ENCODE data around the gene AIG1.
"Not testable (repeated sequence)": the region's sequence is repeated elsewhere in the genome, so short reads cannot be mapped to it uniquely, and the experiment has no call there.

AIG1 gene

DNA sequence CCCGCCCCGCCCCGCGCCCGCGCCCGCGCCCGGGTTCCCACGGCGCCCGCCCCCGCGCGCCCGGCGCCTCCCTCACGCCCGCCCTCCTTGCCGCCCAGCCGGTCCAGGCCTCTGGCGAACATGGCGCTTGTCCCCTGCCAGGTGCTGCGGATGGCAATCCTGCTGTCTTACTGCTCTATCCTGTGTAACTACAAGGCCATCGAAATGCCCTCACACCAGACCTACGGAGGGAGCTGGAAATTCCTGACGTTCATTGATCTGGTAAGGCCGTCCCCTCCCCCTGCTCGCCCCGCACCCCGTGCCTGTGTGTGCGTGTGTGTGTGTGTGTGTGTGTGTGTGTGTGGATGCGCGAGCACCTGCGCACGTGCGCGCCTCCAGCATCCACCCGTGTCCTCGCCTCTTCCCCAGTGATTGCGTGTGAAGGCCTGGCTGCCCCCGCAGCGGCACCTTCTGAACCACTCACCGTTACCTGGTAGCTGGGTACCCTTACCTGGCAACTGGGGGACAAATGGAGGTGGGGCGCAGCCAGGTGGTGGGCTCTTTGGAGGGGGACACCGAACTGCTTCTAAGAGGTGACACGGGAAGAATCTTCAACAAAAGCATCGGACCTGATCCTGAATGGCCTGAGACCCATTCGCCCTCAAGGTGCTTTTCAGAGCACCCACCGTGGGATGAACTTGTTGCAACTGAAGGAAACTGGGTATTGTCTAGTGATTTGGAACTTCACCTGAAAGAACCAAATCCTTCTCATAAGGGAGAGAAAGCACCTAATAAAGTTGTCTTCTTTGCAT, at the start of gene AIG1:
AIG1 (plus strand) TSS at position 84 of the 791 bp plus-strand sequence; CDS start at position 121, 37 bp downstream.
- no peak for DNase-seq

DNA sequence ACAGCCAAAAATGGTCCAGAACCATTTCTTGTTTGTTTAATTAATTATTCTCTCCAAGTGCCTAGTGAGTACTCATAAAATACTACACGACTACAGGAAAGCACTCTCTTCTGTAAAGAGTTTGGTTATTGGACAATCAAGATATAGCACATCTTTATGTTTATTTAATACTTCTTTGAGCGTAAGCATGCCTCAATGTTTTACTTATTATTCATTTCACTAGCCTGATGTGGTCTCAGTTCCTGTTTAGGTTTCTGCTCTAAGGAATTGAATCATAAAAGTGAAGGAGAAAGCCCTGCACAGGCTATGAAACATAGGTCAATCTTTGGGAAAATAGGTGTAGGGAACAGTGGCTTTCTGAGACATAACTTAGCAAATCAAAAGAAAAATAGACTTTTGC, 45.9 kb upstream of the AIG1 start:
- no peak for DNase-seq

GRCh38 chr6:143015300-143015706, 45.4 kb upstream of the AIG1 start:
- DNase-seq, result no peak

- DNase-seq, result no peak
These were observed 41.7 kb upstream of the AIG1 start for GRCh38 chr6:143018955-143019354.

DNA sequence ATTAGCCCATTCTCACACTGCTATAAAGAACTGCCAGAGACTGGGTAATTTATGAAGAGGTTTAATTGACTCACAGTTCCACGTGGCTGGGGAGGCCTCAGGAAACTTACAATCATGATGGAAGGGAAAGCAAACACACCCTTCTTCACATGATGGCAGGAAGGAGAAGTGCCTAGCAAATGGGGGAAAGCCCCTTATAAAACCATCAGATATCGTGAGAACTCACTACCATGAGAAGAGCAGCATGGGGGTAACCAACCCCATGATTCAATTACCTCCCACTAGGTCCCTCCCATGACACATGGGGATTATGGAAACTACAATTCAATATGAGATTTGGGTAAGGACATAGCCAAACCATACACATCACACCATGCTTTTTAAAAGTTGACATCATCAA, 39.8 kb upstream of the AIG1 start:
- not testable (repeated sequence) for DNase-seq

DNA sequence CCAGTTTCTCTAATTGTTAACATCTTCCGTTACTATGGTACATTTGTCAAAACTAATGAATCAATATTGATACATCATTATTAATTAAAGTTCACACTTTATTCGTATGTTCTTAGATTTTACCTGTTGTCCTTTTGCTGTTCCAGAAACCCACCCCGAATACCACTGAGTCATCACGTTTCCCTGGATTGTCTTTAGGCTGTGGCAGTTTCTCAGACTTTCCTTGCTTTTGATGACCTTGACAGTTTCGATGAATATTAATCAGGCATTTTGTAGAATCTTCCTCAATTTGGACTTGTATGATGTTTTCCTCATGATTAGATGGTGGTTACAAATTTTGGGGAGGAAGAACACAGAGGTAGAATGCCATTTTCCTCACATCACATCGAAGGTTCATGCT, 39.1 kb upstream of the AIG1 start:
- DNase-seq, result no peak

DNA sequence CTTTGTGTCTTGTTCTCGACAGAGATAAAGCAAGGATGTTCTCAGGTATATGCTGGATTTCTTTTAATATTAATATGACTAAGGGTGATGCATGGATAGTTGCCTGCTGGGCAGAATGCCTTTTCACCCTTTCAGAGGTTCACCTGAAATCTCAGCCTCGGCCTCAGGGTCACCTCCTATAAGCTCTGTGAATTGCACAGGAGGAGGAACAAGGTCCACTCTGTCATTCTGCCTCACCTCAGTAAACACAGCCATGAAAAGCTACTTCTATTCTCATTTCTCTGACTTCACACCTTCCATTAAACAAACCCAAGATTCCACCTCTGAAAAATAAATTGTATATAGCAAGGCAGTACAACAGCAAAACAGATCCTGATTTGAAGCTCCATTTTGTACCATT, 38.1 kb upstream of the AIG1 start:
- no peak for DNase-seq

- DNase-seq, result no peak
These were observed 37.0 kb upstream of the AIG1 start for GRCh38 chr6:143023695-143024094.

DNA sequence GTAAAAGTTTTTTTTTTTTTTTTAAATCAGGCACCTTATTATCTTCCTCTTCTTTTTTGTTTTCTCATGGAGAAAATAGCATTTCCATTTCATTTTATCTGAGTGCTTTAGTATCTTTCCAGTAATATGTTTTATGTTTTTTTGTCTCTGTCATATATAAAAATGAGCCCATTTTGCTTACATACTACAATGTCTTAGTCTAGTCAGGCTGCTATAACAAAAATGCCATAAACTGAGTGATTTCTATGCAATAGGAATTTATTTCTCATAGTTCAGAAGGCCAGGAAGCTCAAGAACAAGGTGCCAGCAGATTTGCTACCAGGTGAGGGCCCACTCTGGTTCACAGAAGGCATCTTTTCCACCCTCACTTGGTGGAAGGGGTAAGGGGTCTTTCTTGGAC, 35.7 kb upstream of the AIG1 start:
- no peak for DNase-seq

DNA sequence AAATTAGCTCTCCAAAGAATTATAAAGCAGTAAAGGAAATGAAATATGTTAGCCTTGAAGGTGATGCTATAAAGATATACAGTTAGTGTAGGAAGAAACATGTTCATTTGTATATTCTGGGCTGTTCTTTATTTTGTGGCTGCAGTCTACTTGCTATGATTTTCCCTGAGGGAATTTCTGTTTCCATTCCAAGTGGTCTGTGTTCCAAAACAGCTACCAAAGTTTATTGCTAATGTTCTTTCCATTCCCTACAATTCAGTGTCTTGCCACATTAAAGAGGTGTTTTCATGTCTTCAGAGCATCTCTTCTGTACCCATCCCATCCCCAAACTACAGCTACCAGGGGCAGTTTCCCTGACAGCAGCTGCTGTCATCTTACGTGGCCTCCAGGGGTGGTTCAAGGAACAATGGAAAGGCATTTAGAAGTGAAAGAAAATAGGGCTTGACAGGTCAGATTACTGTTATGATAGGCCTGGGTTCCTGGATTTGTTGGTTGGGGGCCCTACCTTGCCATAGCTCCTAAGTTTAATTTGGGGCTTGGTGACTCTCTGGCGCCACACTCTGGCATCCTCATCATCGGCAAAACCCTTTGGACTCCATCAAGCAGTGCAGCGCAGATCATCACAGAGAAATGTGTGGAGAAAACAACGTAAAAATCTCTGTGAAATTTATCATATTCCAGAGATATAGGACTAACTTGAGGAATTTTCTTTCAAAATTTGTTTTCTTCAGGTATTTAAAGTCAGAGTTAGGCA, 33.8 kb upstream of the AIG1 start:
- peak in 1 of 2 experiments; percentile 25 for DNase-seq

DNA sequence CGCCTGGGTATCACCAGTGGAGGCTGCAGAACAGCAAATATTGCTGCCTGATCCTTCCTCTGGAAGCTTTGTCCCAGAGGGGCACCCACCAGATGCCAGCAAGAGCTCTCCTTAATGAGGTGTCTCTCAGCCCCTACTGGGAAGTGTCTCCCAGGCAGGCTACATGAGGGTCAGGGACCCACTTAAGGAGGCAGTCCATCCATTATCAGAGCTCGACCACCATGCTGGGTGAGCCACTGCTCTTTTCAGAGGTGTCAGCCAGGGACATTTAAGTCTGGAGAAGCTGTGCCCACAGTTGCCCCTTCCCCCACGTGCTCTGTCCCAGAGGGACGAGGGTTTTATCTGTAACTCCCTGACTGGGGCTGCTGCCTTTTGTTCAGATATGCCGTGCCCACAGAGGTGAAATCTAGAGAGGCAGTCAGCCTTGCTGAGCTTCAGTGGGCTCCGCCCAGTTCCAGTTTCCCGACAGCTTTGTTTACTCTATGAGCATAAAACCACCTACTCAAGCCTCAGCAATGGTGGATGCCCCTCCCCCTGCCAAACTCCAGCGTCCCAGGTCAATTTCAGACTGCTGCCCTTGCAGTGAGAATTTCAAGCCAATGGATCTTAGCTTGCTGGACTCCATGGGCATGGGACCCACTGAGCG, 25.9 kb upstream of the AIG1 start:
- DNase-seq, result no peak

DNA sequence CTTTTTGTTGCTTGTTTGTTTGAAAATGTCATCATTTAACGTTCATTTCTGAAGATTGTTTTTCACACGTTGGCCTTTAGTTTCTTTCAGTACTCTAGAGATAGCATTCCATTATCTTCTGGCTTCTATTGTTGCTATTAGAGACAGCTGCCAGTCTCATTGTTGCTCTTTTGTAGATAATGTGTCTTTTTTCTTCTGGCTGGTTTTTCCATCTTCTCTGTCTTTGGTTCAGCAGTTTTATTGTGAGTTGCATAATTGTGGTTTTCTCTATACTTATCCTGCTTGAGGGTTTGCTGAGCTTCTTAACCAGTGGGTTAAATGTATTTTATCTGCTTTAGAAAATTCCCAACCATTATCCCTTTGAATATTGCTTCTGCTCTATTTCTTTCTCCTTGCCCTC, 23.2 kb upstream of the AIG1 start:
- DNase-seq, result no peak

DNA sequence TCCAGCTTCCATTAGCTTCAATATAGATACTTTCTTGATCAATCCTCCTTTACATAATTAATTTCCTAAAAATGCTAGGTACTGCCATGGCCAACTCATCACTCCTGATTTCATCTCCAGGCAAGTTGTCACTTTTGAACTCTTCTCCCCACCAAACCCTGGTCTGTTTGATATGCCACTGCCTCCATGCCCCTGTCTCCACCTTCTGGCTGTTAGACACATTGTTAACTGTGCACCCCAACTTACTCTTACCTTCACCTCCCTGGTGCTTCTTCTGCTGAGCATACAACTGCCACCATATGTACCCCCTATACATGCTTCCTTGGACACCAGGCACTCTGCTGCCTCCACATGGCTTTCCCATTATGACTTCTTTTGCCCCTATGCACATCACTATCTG, 21.9 kb upstream of the AIG1 start:
- DNase-seq, result no peak

GRCh38 chr6:143039548-143039947, 21.1 kb upstream of the AIG1 start:
- no peak for DNase-seq

DNA sequence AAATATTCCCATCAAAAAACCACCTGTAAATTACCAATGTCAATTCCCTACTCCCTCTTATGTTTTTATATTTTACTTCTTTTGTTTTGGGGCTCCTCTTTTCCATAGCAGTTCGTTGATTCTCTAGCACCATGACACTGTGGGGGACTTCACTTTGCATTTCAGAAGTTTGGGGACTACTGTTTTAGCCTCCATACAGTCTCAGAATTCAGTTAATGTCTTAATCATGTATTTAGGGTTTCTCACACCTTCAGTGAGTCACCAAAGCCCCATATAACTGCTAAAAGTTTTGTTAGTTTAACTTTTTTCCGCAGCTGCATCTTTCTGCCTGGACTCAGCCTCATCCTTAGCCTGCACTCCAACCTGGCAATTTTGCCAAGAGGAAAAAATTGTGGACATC, 20.7 kb upstream of the AIG1 start:
- no peak for DNase-seq

DNA sequence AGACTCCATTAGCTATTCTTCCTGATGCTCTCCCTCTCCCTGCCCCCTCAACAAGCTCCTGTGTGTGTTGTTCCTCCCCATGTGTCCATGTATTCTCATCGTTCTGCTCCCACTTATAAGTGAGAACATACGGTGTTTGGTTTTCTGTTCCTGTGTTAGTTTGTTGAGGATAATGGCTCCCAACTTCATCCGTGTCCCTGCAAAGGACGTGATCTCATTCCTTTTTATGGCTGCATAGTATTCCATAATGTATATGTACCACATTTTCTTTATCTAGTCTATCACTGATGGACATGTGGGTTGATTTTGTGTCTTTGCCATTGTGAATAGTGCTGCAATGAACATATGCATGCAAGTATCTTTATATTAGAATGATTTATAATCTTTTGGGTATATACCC, 16.3 kb upstream of the AIG1 start:
- not testable (repeated sequence) for DNase-seq

DNA sequence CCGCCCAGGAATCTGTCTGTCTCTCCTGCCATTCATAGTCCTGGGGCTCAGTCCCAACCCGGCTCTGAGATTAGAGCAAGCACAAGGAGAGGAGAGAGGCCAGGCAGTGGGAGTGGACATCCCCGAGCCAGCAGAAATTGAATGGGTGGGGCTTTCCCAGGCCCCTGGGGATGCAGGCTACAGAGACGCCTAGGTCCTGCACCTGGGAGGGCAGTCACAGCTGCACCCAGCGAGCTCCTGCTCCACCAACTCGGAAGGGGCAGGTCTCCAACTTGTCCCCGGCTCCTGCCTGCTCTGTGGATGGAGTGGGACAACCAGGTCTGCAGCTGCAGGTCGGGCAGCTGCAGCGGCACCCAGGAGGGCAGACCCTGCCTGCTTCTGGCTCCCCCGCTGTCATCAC, 11.1 kb upstream of the AIG1 start:
- DNase-seq, result no peak

- no peak for DNase-seq
These were observed 10.2 kb upstream of the AIG1 start for GRCh38 chr6:143050509-143050908.

DNA sequence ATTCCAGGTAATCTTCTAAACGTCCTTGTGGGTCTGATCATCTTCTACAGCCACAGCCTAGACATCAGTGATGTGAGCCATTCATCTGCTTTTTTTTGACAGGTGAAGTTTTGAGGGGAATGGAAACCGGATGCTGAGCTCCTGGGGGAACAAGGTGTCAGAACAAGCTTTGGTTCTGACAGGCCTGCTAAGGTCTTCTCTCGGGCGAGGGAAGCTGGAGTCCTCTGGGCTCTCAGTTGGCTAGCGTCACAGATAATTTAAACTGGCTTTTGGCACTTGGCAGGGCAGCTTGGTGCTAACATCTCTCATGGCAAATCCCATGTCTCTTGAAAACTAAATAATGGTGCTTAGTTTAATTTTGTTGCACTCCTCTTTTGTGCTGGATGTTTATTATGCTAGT, 8.4 kb upstream of the AIG1 start:
- no peak for DNase-seq

- DNase-seq, result no peak
These were observed 6.8 kb upstream of the AIG1 start for GRCh38 chr6:143053856-143054255.

DNA sequence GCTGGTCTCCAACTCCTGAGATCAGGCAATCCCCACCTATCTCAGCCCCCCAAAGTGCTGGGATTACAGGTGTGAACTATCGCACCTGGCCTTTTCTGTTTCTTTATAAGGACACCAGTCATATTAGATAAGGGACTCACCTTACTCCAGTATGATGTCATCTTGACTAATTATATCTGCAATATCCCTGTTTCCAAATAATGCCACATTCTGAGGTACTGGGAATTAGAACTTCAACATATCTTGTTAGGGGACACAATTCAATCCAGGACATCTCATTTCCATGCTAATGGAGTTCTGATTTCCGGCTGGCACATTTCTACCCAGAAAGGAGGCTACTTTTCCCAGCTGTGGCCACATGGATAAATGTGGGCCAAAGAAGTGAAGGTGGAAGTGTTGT, 6.4 kb upstream of the AIG1 start:
- DNase-seq, result no peak

DNA sequence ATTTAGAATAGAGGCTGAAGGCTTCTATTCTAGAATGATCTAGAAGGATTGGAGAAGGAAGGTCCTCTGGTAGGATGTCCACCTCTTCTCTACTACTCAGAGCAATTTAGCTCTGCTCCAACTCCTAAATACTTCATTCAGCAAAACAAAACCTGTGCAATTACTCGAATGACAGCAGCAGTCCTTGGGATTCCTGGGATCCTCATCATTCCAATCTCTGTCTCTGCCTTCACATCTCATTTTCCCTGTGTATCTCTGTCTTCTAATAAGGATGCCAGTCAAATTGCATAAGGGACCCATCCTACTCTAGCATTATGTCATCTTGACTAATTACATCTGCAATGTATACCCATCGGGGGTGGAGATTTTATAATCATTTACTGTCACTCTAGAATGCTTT, 5.5 kb upstream of the AIG1 start:
- no peak for DNase-seq

DNA sequence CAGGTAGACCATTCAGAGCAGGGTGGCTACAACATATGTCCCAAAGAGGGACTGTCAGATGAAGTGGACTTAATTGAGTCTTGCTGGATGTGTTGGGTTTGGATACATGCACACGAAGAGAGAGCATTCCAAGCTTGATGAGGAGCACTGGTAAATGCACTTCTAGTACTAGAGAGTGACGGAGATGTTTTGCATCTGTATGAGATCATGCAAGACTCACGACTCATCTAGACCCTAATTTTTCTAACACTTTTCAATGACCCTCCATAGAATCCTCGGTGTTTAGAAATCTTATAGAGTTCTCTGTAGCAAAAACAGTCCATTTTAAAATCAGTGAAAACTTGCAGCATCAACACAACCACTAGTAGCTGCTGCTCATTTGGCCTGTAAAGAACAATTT, 4.8 kb upstream of the AIG1 start:
- no peak for DNase-seq

- no peak for DNase-seq
These were observed 1.7 kb upstream of the AIG1 start for GRCh38 chr6:143058987-143059386.
